GM12864 (cell line): ENCODE data around the gene CAMKK1.

ENCODE experiments used
- DNase-seq: peaks from one replicate; pipeline ENCODE4 v3.0.0-alpha.2; 2011; ENCODE audit warnings: low read depth
- H3K4me3 ChIP-seq: 2 replicates; pipeline ENCODE4 v1.5.1; 2011; ENCODE audit warnings: mild to moderate bottlenecking, low read depth, low read length, control low read depth
- CTCF ChIP-seq: IDR thresholded peaks from 2 replicates; pipeline ENCODE4 v1.5.1; 2011; ENCODE audit warnings: low read depth, mild to moderate bottlenecking, moderate library complexity, low read length, control low read depth, inconsistent platforms; ENCODE audit errors: missing control alignments

Gene CAMKK1

GRCh38 chr17:3812771-3813170, 80.1 kb downstream of the CAMKK1 start:
- no peak for DNase-seq
- TF ChIP-seq CTCF = no peak

DNA sequence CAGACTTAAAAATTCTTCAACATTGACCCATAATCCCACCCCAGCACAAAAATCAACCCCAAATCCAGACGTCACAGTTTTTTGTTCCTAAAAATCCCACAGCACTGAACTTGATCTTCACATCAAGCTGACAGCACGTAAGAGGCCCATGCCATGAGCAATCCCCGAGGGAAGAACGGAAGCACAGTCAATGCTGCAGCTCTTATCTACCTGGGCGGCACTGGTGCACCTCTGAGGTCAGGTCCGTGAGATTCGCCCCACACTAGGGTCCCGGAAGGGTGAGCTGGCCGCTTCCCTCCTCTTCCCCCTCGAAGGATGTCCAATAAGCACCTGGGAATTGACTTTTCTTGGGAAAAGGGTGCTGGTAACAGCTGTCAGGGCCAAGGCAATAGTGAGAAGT, 80.6 kb downstream of the CAMKK1 start:
- DNase-seq = no peak
- no peak overlapping the region for H3K4me3 ChIP-seq
- TF ChIP-seq CTCF = no peak

More at GRCh38 chr17:3812771-3813170, 80.1 kb downstream of the CAMKK1 start:
- no peak overlapping the region for H3K4me3 ChIP-seq
